Adrenal gland (tissue), 5 donors: Measurements from ENCODE around the gene POU2F3.

Experiments used
- CTCF ChIP-seq, 6 experiments: fragments of 450-650 bp in 4 of 6; fragments of 200-600 bp in 2 of 6; sonication (generic) in 1 of 6; IDR thresholded peaks; 1 replicate in 5 of 6; 2 replicates in 1 of 6; pipeline versions ENCODE4 v1.5.1 to v1.8.0; 2016 to 2021; ENCODE audit warnings: antibody characterized with exemption in 6 of 6, mild to moderate bottlenecking in 2 of 6, moderate library complexity in 1 of 6
- POLR2A ChIP-seq, 2 donors: fragments of 450-650 bp; IDR thresholded peaks; one replicate each; pipeline ENCODE4 v1.6.1; 2017; ENCODE audit warnings: antibody characterized with exemption in 2 of 2, mild to moderate bottlenecking in 2 of 2, moderate library complexity in 1 of 2
- donor health status: DM: no; HTN: no; CAD: no.

GRCh38 chr11:120231963-120232362, 8.0 kb upstream of the POU2F3 start:
- TF ChIP-seq CTCF (IDR thresholded peaks at IDR 0.05), result no peak
- no peak for TF ChIP-seq POLR2A (IDR thresholded peaks at IDR 0.05)
